ENCODE results near the gene LPP. TPM values are rescaled to one million over a fixed set of nuclear protein-coding genes. Genes with fewer than 3 reads are reported as not detected.

LPP gene
- total RNA-seq, 1 experiment from 2014 or later: 54.0 TPM

DNA sequence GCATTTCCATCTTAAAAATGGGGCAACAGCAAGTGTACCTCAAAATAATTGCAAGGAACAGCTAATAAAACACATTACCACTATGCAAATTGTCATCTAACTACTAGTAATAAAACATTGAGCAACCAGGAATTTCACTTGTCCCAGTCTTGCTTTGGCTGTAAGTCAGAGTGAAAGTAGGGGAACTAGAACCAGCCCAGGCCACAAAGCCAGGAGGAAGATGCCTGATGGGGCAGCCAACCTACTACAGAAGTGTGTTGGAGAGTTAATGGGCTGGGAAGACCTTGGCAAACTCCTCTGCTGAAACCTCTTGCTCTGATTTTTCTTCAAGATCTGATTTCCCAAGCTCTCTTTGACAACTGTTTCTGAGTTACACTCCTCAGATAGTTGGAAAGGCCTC lies 40.2 kb upstream of the LPP start:
- no peak for DNase-seq (ENCODE audit: low read depth, low spot score)
- BruUV-seq (replicated peaks): no TSS peak
- H3K4me3 ChIP-seq (replicated peaks in 1 of 2; ENCODE audit: low read depth in 1 of 2, low read length in 2 of 2): no peak overlapping the region
- no peak for ATAC-seq
- H4K20me1 ChIP-seq (ENCODE audit: insufficient read depth): no peaks in the 10 kb centered on the region
- CTCF ChIA-PET: no interaction called here
- no peaks in the 10 kb centered on the region for H3K9me2 ChIP-seq (ENCODE audit: insufficient read depth)
- H3K27ac ChIP-seq (ENCODE audit: low read depth, low read length): no peak overlapping the region
- intact Hi-C loops (cut with micrococcal nuclease): no loop called here
- no peaks in the 10 kb centered on the region for H3K4me1 ChIP-seq (ENCODE audit: control insufficient read depth in 1 of 2, insufficient read depth in 2 of 2, low read length in 2 of 2)
- POLR2A ChIA-PET: no interaction called here
- RAD21 ChIA-PET (ENCODE audit: low non-redundant PET in 1 of 2, low total read pairs in 2 of 2, uncharacterized antibody in 2 of 2, unreplicated experiment in 2 of 2): no interaction called here
- no peak overlapping the region for H2AFZ ChIP-seq (ENCODE audit: low read depth, low read length, poor library complexity, severe bottlenecking)
- TF ChIP-seq EZH2phosphoT487 (IDR thresholded peaks at IDR 0.05; ENCODE audit: borderline replicate concordance) (no peak), EGR1 (IDR thresholded peaks at IDR 0.05; ENCODE audit: low read depth) (no peak), RAD21 (IDR thresholded peaks at IDR 0.05; ENCODE audit: low read depth) (no peak), SRF (IDR thresholded peaks at IDR 0.05; ENCODE audit: low read depth) (no peak), FOSL1 (IDR thresholded peaks at IDR 0.05; ENCODE audit: low read depth) (no peak), CBX3 (IDR thresholded peaks at IDR 0.05; ENCODE audit: low read depth) (no peak), CEBPB (IDR thresholded peaks at IDR 0.05; ENCODE audit: low read depth) (no peak), EZH2 (IDR thresholded peaks at IDR 0.05) (no peak), SIN3A (IDR thresholded peaks at IDR 0.05; ENCODE audit: low read depth) (no peak), TCF7L2 (IDR thresholded peaks at IDR 0.05; ENCODE audit: borderline replicate concordance, extremely low read depth, insufficient read depth, insufficient read length) (no peak), POLR2A (IDR thresholded peaks at IDR 0.05; ENCODE audit: borderline replicate concordance, extremely low read depth, insufficient read depth, insufficient read length) (no peak), POLR2AphosphoS5 (IDR thresholded peaks at IDR 0.05; ENCODE audit: low read depth, low read length) (no peak), YY1 (IDR thresholded peaks at IDR 0.05; ENCODE audit: extremely low read depth, insufficient replicate concordance, low read depth, low read length) (no peak)
- TF ChIP-seq, protein P1, sequence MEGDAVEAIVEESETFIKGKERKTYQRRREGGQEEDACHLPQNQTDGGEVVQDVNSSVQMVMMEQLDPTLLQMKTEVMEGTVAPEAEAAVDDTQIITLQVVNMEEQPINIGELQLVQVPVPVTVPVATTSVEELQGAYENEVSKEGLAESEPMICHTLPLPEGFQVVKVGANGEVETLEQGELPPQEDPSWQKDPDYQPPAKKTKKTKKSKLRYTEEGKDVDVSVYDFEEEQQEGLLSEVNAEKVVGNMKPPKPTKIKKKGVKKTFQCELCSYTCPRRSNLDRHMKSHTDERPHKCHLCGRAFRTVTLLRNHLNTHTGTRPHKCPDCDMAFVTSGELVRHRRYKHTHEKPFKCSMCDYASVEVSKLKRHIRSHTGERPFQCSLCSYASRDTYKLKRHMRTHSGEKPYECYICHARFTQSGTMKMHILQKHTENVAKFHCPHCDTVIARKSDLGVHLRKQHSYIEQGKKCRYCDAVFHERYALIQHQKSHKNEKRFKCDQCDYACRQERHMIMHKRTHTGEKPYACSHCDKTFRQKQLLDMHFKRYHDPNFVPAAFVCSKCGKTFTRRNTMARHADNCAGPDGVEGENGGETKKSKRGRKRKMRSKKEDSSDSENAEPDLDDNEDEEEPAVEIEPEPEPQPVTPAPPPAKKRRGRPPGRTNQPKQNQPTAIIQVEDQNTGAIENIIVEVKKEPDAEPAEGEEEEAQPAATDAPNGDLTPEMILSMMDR (IDR thresholded peaks at IDR 0.05 in 2 of 3, conservative IDR thresholded peaks at IDR 0.05 in 1 of 3; ENCODE audit: borderline replicate concordance in 1 of 3, insufficient read depth in 1 of 3, low read depth in 2 of 3, low read length in 2 of 3): no peak
- TF ChIP-seq, protein P2, sequence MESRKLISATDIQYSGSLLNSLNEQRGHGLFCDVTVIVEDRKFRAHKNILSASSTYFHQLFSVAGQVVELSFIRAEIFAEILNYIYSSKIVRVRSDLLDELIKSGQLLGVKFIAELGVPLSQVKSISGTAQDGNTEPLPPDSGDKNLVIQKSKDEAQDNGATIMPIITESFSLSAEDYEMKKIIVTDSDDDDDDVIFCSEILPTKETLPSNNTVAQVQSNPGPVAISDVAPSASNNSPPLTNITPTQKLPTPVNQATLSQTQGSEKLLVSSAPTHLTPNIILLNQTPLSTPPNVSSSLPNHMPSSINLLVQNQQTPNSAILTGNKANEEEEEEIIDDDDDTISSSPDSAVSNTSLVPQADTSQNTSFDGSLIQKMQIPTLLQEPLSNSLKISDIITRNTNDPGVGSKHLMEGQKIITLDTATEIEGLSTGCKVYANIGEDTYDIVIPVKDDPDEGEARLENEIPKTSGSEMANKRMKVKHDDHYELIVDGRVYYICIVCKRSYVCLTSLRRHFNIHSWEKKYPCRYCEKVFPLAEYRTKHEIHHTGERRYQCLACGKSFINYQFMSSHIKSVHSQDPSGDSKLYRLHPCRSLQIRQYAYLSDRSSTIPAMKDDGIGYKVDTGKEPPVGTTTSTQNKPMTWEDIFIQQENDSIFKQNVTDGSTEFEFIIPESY (IDR thresholded peaks at IDR 0.05; ENCODE audit: extremely low read depth, insufficient replicate concordance, low read length): no peak
- TF ChIP-seq, protein P3, sequence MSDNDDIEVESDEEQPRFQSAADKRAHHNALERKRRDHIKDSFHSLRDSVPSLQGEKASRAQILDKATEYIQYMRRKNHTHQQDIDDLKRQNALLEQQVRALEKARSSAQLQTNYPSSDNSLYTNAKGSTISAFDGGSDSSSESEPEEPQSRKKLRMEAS (IDR thresholded peaks at IDR 0.05): no peak
- TF ChIP-seq, protein P4, sequence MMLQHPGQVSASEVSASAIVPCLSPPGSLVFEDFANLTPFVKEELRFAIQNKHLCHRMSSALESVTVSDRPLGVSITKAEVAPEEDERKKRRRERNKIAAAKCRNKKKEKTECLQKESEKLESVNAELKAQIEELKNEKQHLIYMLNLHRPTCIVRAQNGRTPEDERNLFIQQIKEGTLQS (IDR thresholded peaks at IDR 0.05): no peak
- TF ChIP-seq, protein P5, sequence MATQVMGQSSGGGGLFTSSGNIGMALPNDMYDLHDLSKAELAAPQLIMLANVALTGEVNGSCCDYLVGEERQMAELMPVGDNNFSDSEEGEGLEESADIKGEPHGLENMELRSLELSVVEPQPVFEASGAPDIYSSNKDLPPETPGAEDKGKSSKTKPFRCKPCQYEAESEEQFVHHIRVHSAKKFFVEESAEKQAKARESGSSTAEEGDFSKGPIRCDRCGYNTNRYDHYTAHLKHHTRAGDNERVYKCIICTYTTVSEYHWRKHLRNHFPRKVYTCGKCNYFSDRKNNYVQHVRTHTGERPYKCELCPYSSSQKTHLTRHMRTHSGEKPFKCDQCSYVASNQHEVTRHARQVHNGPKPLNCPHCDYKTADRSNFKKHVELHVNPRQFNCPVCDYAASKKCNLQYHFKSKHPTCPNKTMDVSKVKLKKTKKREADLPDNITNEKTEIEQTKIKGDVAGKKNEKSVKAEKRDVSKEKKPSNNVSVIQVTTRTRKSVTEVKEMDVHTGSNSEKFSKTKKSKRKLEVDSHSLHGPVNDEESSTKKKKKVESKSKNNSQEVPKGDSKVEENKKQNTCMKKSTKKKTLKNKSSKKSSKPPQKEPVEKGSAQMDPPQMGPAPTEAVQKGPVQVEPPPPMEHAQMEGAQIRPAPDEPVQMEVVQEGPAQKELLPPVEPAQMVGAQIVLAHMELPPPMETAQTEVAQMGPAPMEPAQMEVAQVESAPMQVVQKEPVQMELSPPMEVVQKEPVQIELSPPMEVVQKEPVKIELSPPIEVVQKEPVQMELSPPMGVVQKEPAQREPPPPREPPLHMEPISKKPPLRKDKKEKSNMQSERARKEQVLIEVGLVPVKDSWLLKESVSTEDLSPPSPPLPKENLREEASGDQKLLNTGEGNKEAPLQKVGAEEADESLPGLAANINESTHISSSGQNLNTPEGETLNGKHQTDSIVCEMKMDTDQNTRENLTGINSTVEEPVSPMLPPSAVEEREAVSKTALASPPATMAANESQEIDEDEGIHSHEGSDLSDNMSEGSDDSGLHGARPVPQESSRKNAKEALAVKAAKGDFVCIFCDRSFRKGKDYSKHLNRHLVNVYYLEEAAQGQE (IDR thresholded peaks at IDR 0.05; ENCODE audit: low read depth): no peak
- H3K9me3 ChIP-seq (ENCODE audit: control insufficient read depth in 1 of 2, insufficient read depth in 1 of 2, low read depth in 1 of 2, low read length in 2 of 2): no peaks in the 10 kb centered on the region
- no peaks in the 10 kb centered on the region; the same call in 1 of the 2 replicates for H3K27me3 ChIP-seq (ENCODE audit: insufficient read depth, low read length)
- H3K4me2 ChIP-seq (ENCODE audit: low read length): no peak overlapping the region
- H3K79me2 ChIP-seq (ENCODE audit: insufficient read depth, low read length): no peaks in the 10 kb centered on the region
- no peak overlapping the region for H3K9ac ChIP-seq (ENCODE audit: low read length)
- H3K36me3 ChIP-seq (ENCODE audit: control insufficient read depth in 1 of 2, insufficient read depth in 2 of 2, low read length in 2 of 2): no peaks in the 10 kb centered on the region
